ENCODE measurements around the gene BRK1.
"Not testable (repeated sequence)": the region's sequence is repeated elsewhere in the genome, so short reads cannot be mapped to it uniquely, and the experiment has no call there.

BRK1 gene

DNA sequence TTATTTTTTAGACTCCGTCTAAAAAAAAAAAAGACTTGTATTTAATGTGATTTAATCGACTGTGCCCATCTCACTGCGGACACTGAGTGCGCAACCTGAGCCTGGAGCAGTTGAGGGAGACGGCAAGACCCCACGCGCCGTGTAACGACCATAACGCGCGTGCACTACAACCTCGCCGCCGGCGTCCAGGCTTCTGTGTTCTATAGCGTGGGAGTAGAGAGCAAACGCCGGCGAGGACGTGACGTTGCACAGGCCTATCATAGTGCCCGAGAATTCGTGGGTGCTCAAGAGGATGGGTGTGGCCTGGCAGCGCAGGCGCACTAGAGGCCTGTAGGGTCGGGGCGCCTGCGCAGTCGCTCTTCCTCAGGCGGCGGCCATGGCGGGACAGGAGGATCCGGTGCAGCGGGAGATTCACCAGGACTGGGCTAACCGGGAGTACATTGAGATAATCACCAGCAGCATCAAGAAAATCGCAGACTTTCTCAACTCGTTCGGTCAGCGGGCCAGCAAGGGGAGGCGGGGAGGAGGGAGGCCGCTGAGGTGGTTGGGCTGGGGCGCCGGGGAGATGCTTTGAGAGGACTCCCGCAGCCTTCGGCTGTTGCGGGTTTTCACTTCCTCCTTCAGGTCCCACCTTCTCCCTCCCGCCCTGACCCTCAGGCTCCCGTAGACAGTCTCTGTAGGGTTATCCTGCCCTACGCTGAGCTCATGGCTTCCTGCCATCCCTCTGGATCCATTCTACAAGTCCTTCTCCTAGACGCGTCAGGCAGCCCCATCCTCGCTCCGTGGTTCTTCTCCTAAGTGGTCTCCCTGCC, at the start of gene BRK1:
Gene BRK1, plus strand, starts transcription at position 350 of the 812 bp plus-strand sequence. Its CDS starts 27 bp downstream, at position 377.
- DNase-seq (ENCODE audit: low read depth in 2 of 2), result peak; percentile 92

DNA sequence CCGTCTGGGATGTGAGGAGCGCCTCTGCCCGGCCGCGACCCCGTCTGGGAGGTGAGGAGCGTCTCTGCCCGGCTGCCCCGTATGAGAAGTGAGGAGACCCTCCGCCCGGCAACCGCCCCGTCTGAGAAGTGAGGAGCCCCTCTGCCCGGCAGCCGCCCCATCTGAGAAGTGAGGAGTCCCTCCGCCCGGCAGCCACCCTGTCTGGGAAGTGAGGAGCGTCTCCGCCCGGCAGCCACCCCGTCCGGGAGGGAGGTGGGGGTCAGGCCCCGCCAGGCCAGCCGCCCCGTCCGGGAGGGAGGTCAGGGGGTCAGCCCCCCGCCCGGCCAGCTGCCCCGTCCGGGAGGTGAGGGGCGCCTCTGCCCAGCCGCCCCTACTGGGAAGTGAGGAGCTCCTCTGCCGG, 45.4 kb upstream of the BRK1 start:
- not testable (repeated sequence) for DNase-seq (ENCODE audit: low read depth in 2 of 2)

DNA sequence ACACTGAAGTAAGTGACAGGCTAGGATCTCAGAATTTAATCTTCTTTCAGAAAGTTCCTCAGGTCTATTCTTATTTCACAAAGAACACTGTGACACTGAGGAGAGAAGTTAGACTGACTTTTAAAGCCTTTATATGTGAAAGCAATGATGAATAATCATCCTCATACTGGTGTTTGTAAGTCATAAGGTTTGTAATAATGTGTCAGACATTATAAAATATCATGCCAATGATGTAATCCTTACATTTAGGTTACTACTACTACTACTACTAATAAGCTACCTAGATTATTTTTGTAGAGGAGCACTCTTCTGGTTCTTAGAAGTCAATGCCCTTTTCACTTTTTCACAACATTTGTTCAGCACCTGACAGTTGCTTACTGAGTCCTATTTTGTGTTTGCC, 40.8 kb upstream of the BRK1 start:
- DNase-seq (ENCODE audit: low read depth in 2 of 2), result no peak

GRCh38 chr3:10081871-10082270, 33.6 kb upstream of the BRK1 start:
- no peak for DNase-seq (ENCODE audit: low read depth in 2 of 2)

DNA sequence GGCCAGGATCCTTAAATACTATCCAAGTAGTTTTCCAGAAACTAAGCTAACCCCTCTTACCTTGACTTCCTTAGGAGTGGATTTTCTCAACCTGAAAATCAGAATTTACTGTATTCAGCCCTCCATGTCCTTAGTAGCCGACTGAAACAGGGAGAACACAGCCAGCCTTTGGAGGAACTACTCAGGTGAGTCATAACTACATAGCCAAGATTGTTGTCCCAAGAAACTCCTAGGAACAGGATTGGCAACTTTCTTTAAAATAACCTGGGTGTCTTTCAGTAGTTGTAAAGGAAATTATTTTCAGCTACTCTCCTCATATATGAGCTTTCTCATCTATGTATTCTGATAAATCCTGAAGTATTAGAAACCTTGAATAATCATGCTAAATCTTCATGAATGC, 29.7 kb upstream of the BRK1 start:
- DNase-seq (ENCODE audit: low read depth in 2 of 2), result no peak

DNA sequence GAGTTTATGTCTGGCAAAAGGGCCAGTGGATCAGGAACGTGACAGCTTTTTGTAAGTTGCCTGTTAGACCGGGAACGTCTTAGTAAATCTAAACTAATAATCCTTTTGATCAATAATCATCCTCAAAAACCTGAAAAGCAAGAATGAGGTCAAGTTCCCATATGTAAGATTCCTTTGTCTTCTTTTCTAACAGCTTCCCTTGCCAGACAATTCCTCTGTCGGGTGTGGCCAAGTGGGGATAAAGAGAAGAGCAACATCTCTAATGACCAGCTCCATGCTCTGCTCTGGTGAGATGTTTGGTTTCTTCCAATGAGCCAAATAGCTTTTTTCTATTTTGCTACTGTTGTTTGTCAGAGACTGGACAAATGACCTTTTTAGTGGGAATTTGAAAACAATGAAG, 27.2 kb upstream of the BRK1 start:
- DNase-seq (ENCODE audit: low read depth in 2 of 2), result no peak

DNA sequence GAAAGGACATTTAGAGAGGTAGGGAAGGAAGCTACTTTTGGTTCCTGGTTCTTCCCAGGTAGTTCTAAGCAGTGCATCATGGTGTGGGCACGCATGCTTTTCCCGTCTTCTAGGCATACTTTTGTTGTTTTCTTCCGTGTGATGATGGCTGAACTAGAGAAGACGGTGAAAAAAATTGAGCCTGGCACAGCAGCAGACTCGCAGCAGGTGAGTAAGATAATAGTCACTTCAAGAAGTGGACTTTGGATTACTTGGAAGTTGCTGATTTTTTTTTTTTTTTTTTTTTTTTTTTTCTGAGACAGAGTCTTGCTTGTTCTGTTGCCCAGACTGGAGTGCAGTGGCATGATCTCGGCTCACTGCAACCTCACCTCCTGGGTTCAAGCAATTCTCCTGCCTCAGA, 25.3 kb upstream of the BRK1 start:
- no peak for DNase-seq (ENCODE audit: low read depth in 2 of 2)

DNA sequence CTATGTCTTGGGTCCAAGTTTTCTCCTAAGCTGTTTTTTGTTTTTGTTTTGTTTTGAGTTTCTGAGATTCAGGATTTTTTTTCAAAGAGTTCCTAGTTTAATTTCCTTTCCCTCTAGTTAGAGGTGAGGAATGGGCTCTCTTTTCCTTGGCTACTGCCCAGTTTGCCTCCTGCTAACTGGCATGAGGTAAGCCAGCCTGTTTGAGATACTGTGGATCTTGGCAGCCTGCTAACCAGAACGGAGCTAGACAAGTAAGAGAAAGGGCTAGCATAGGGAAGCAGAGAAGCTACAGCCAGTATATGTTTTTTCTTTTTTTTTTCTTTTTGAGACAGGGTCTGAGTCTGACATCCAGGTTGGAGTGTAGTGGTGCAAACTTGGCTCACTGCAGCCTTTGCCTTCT, 24.7 kb upstream of the BRK1 start:
- DNase-seq (ENCODE audit: low read depth in 2 of 2), result not testable (repeated sequence)

DNA sequence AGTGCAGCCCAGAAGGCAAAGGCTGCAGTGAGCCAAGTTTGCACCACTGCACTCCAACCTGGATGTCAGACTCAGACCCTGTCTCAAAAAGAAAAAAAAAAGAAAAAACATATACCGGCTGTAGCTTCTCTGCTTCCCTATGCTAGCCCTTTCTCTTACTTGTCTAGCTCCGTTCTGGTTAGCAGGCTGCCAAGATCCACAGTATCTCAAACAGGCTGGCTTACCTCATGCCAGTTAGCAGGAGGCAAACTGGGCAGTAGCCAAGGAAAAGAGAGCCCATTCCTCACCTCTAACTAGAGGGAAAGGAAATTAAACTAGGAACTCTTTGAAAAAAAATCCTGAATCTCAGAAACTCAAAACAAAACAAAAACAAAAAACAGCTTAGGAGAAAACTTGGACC, 24.1 kb upstream of the BRK1 start:
- DNase-seq (ENCODE audit: low read depth in 2 of 2), result not testable (repeated sequence)

- DNase-seq (ENCODE audit: low read depth in 2 of 2), result no peak
These were observed 21.8 kb upstream of the BRK1 start for GRCh38 chr3:10093678-10094077.

GRCh38 chr3:10099041-10099440, 16.4 kb upstream of the BRK1 start:
- no peak for DNase-seq (ENCODE audit: low read depth in 2 of 2)

GRCh38 chr3:10106919-10107318, 8.6 kb upstream of the BRK1 start:
- DNase-seq (ENCODE audit: low read depth in 2 of 2), result no peak

DNA sequence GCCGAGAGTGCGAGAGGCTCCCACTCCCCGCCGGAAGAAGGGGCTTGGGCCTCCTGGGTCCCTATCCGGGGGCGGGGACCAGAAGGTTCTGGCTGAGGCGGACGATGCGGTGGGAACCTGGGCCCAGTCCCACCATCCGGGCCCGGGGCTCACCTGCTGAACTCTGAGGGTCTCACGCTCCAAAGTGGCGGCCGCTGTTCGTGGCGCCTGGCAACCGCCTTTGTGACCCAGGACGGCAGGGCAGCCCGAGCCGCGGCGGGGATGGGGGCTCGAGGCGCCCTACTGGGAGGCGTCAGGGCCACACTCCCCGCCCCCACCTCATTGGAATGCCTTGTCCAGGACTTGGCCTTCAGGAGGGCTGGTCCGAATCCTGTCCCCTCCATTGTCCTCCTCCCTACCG, 7.4 kb upstream of the BRK1 start, which contains the start of gene FANCD2OS:
Gene FANCD2OS, minus strand, starts transcription at position 165 of the 400 bp plus-strand sequence. CDS start 3,481 bp downstream, outside the sequence.
- DNase-seq (ENCODE audit: low read depth in 2 of 2), result no peak

DNA sequence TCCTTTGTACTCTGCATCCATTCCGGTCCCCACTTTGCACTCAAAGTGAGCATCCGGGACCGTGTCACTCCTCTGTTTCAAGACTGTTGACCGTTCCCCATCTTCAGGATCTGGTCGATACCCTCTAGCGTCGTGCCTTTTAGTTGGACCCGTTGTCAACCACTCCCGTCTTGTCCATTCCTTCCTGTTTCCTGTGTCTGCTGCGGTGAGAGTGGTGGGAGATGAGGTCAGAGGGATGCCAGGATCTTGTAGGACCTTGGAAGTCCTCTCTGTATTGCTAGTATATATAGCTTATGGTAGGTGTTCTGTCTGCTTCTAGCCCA, 624 bp downstream of the BRK1 start:
- DNase-seq (ENCODE audit: low read depth in 2 of 2), result no peak

GRCh38 chr3:10116928-10117327, 1.5 kb downstream of the BRK1 start:
- no peak for DNase-seq (ENCODE audit: low read depth in 2 of 2)

DNA sequence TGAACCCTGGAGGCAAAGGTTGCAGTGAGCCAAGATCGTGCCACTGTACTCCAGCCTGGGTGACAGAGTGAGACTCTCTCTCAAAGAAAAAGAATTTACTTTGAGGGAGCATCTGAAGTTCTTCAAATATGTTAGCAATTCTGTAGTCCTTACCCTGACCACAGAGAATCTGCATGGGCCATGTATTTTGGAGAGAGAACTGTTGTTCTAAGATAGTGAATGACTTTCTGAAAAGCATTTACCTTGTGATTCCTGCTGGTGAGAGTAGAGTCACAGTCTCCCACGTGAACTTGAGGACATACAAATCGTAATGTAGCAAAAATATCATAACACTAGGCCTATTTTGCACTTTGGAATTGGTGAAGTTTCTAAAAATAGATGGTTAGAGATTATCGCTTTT, 3.9 kb downstream of the BRK1 start:
- DNase-seq (ENCODE audit: low read depth in 2 of 2), result no peak

DNA sequence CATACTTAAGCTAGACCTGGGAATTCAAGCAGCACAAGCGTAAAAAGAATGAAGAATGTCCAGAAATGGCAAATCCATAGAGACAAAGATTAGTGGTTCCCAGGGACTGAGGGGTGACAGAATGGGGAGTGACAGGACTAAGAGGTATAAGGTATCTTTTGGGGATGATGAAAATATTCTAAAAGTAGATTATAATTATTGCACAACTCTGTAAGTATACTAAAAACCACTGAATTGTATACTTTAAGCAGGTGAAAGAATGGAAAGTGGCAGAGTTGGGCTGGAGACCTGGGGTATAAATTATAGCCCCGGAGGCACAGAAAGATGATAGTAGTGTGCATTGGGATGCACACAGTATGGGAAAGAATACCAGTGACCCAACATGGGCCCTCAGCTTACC, 5.6 kb downstream of the BRK1 start:
- DNase-seq (ENCODE audit: low read depth in 2 of 2), result no peak

DNA sequence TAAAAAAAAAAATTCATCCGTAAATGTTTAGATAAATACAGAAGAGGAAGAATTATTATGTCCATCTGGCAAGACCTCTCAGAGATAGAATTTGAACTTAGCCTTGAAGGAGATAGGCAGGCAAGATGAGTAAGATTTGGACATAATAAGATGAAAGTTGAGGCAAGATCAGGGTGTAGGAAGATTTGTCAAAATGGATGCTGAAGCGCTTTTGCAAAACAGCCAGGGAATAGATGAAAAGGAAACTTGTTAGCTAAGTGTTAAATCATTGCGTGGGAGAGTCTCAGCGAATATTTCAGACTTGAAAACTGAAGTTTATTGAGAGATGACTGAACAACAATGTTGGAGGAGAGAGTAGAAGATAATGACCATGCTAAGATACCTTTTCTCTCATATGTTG, 7.2 kb downstream of the BRK1 start:
- DNase-seq (ENCODE audit: low read depth in 2 of 2), result no peak

DNA sequence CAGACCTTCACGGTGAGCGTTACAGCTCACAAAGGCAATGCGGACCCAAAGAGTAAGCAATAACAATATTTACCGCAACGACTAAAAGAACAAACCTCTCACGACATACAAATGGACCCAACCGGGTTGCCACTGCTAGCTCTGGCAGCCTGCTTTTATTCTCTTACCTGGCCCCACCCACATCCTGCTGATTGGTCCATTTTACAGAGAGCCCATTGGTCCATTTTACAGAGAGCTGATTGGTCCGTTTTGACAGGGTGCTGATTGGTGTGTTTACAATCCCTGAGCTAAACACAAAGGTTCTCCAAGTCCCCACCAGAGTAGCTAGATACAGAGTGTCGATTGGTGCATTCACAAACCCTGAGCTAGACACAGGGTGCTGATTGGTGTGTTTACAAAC, 20.4 kb downstream of the BRK1 start:
- DNase-seq (ENCODE audit: low read depth in 2 of 2), result not testable (repeated sequence)

DNA sequence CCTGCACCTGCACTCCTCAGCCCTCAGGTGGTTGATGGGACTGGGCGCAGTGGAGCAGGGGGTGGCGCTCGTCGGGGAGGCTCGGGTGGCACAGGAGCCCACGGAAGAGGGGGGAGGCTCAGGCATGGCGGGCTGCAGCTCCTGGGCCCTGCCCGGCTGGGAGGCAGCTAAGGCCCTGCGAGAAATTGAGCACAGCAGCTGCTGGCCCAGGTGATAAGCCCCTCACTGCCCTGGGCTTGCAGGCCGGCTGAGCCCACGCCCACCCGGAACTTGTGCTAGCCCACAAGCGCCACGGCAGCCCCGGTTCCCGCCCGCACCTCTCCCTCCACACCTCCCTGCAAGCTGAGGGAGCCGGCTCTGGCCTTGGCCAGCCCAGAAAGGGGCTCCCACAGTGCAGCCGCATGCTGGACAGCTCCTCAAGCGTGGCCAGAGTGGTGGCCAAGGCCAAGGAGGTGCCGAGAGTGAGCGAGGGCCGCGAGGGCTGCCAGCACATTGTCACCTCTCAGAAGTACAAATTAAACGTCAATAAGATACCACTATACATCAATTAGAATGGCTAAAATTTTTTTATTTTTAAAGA, 21.0 kb downstream of the BRK1 start:
- DNase-seq (ENCODE audit: low read depth in 2 of 2), result no peak

DNA sequence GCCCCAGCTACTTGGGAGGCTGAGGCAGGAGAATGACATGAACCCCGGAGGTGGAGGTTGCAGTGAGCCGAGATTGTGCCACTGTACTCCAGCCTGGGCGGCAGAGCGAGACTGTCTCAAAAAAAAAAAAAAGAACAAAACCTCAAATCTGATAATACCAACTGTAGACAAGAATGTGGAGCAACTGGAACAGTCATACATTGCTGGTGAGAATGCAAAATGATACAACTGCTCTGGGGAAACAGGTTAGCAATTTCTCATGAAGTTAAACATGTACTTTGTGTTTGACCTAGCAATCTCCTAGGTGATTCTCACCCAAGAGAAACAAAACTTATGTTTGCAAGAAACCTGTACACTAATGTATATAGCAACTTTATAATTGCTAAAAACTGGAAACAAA, 21.7 kb downstream of the BRK1 start:
- no peak for DNase-seq (ENCODE audit: low read depth in 2 of 2)

- DNase-seq (ENCODE audit: low read depth in 2 of 2), result no peak
These were observed 25.6 kb downstream of the BRK1 start for GRCh38 chr3:10140996-10141546.

Data from stimulated activated CD8-positive, alpha-beta memory T cell treated with anti-CD3 and anti-CD28 coated beads, Interleukin-7, amount 100 ng/mL, for 4 hours (primary cell).